Mammary epithelial cell (primary cell): ENCODE data around the gene HIVEP1.

Experiments
- CTCF ChIP-seq, 2 donors: IDR thresholded peaks in 1 of 2; conservative IDR thresholded peaks in 1 of 2; 2 replicates each; pipeline ENCODE4 v1.5.1; 2011 to 2012; ENCODE audit warnings: inconsistent platforms in 2 of 2, low read length in 2 of 2, mild to moderate bottlenecking in 2 of 2, control low read depth in 1 of 2, low read depth in 1 of 2; ENCODE audit not compliant: insufficient read depth in 1 of 2; ENCODE audit errors: extremely low read depth in 1 of 2
- EZH2 ChIP-seq: IDR thresholded peaks from 2 replicates; pipeline ENCODE4 v1.6.1; 2012; ENCODE audit warnings: low read length, inconsistent platforms, borderline replicate concordance

DNA sequence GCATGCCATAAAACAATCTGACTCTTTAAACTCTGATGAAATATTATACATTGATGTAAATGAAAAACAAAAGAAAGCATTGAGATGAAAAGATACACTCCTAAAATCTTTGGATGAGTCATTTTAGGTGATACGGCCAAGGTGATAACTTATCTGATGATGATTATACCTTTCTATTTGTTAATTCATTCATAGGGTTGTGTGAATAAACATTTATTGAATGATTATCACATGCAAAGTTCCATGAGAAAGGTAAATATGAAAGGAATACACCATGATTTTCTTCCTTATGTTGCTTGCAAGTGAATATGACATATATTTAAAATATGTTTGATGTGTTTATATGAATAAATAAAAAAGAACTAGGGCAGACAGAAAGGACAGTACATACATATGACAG, 15.4 kb upstream of the HIVEP1 start:
- no peak for TF ChIP-seq CTCF (conservative IDR thresholded peaks at IDR 0.05 in 1 of 2, IDR thresholded peaks at IDR 0.05 in 1 of 2; ENCODE audit: extremely low read depth in 1 of 2, insufficient read depth in 1 of 2, low read depth in 1 of 2, low read length in 2 of 2)
- TF ChIP-seq EZH2: no peak
